HL-60/S4 treated with retinoic acid at 250 ng/mL for 4 days and 3 days (cell line): ENCODE results near the gene ZBTB7C.

Experiments
- in situ Hi-C: fragments of 300-500 bp; cut with MboI; formaldehyde crosslinking; loops from 2 replicates; pipeline ENCODE4 v1.7.0; 2022; ENCODE audit warnings: low sequenced_read_pairs

The ZBTB7C gene

GRCh38 chr18:48265328-48265727 lies 143.9 kb downstream of the ZBTB7C start:
- in situ Hi-C loops: no loop called here

GRCh38 chr18:48263914-48264902 lies 145.0 kb downstream of the ZBTB7C start:
- in situ Hi-C loops: no loop called here

GRCh38 chr18:48263192-48263853 lies 145.9 kb downstream of the ZBTB7C start:
- in situ Hi-C loops: no loop called here

GRCh38 chr18:48260237-48260636 lies 148.9 kb downstream of the ZBTB7C start:
- in situ Hi-C loops: no loop called here

GRCh38 chr18:48256848-48257247 lies 152.3 kb downstream of the ZBTB7C start:
- in situ Hi-C loops: no loop called here

GRCh38 chr18:48254077-48254602 lies 155.0 kb downstream of the ZBTB7C start:
- in situ Hi-C loops: no loop called here

- in situ Hi-C loops: no loop called here
These were observed 156.7 kb downstream of the ZBTB7C start for GRCh38 chr18:48252525-48252924.

- in situ Hi-C loops: no loop called here
These were observed 158.3 kb downstream of the ZBTB7C start for GRCh38 chr18:48250918-48251317.

GRCh38 chr18:48250362-48250907 lies 158.7 kb downstream of the ZBTB7C start:
- in situ Hi-C loops: no loop called here

- in situ Hi-C loops: loop anchor here (25.0 kb wide), 1 partner anchor 187 kb away; no protein-coding TSS in a partner anchor
These were observed 159.3 kb downstream of the ZBTB7C start for GRCh38 chr18:48249854-48250253.

- in situ Hi-C loops: loop anchor here (25.0 kb wide), 1 partner anchor 193 kb away; no protein-coding TSS in a partner anchor
These were observed 164.7 kb downstream of the ZBTB7C start for GRCh38 chr18:48244530-48244929.

- in situ Hi-C loops: loop anchor here (25.0 kb wide), 1 partner anchor 199 kb away; no protein-coding TSS in a partner anchor
These were observed 170.5 kb downstream of the ZBTB7C start for GRCh38 chr18:48238636-48239035.

- in situ Hi-C loops: loop anchor here (25.0 kb wide), 1 partner anchor 199 kb away; no protein-coding TSS in a partner anchor
These were observed 171.0 kb downstream of the ZBTB7C start for GRCh38 chr18:48238206-48238605.

GRCh38 chr18:48236822-48237221 lies 172.4 kb downstream of the ZBTB7C start:
- in situ Hi-C loops: loop anchor here (25.0 kb wide), 1 partner anchor 200 kb away; no protein-coding TSS in a partner anchor

- in situ Hi-C loops: loop anchor here (25.0 kb wide), 1 partner anchor 207 kb away; no protein-coding TSS in a partner anchor
These were observed 178.6 kb downstream of the ZBTB7C start for GRCh38 chr18:48230467-48231113.

- in situ Hi-C loops: loop anchor here (25.0 kb wide), 1 partner anchor 208 kb away; no protein-coding TSS in a partner anchor
These were observed 179.6 kb downstream of the ZBTB7C start for GRCh38 chr18:48229552-48229981.

- in situ Hi-C loops: loop anchor here (25.0 kb wide), 1 partner anchor 208 kb away; no protein-coding TSS in a partner anchor
These were observed 180.3 kb downstream of the ZBTB7C start for GRCh38 chr18:48228841-48229240.

GRCh38 chr18:48228301-48228715 lies 180.9 kb downstream of the ZBTB7C start:
- in situ Hi-C loops: loop anchor here (25.0 kb wide), 1 partner anchor 209 kb away; no protein-coding TSS in a partner anchor

GRCh38 chr18:48227206-48227605 lies 182.0 kb downstream of the ZBTB7C start:
- in situ Hi-C loops: loop anchor here (25.0 kb wide), 1 partner anchor 210 kb away; no protein-coding TSS in a partner anchor

GRCh38 chr18:48226401-48226800 lies 182.8 kb downstream of the ZBTB7C start:
- in situ Hi-C loops: loop anchor here (25.0 kb wide), 1 partner anchor 211 kb away; no protein-coding TSS in a partner anchor
